ENCODE measurements around the gene DNAH1. TPM values are rescaled to one million over a fixed set of nuclear protein-coding genes. Genes with fewer than 3 reads are reported as not detected.

DNAH1 gene
- total RNA-seq, 1 experiment from 2014 or later = 1.0 TPM

GRCh38 chr3:52305926-52306325 is 10.2 kb upstream of the DNAH1 start:
- DNase-seq (ENCODE audit: low read depth) = no peak
- in situ Hi-C loops (cut with HindIII; ENCODE audit: low pct_unique_long_range_greater_than_20kb, low sequenced_read_pairs) = no loop called here

- no peak for DNase-seq (ENCODE audit: low read depth)
- in situ Hi-C loops (cut with HindIII; ENCODE audit: low pct_unique_long_range_greater_than_20kb, low sequenced_read_pairs) = no loop called here
Observed at GRCh38 chr3:52306978-52307377, 9.1 kb upstream of the DNAH1 start.

GRCh38 chr3:52308308-52308707 is 7.8 kb upstream of the DNAH1 start:
- in situ Hi-C loops (cut with HindIII; ENCODE audit: low pct_unique_long_range_greater_than_20kb, low sequenced_read_pairs) = no loop called here
- no peak for DNase-seq (ENCODE audit: low read depth)

- in situ Hi-C loops (cut with HindIII; ENCODE audit: low pct_unique_long_range_greater_than_20kb, low sequenced_read_pairs) = no loop called here
- DNase-seq (ENCODE audit: low read depth) = no peak
Observed at GRCh38 chr3:52310861-52311575, 5.1 kb upstream of the DNAH1 start.

GRCh38 chr3:52311576-52312119 is 4.5 kb upstream of the DNAH1 start:
- in situ Hi-C loops (cut with HindIII; ENCODE audit: low pct_unique_long_range_greater_than_20kb, low sequenced_read_pairs) = no loop called here

GRCh38 chr3:52313188-52313773 is 2.8 kb upstream of the DNAH1 start:
- DNase-seq (ENCODE audit: low read depth) = no peak
- in situ Hi-C loops (cut with HindIII; ENCODE audit: low pct_unique_long_range_greater_than_20kb, low sequenced_read_pairs) = no loop called here

More at GRCh38 chr3:52311576-52312119, 4.5 kb upstream of the DNAH1 start:
- no peak for DNase-seq (ENCODE audit: low read depth)

- in situ Hi-C loops (cut with HindIII; ENCODE audit: low pct_unique_long_range_greater_than_20kb, low sequenced_read_pairs) = no loop called here
- peak; percentile 56 for DNase-seq (ENCODE audit: low read depth)
Observed at GRCh38 chr3:52313774-52314188, 2.3 kb upstream of the DNAH1 start.

GRCh38 chr3:52314489-52314888 is 1.6 kb upstream of the DNAH1 start:
- DNase-seq (ENCODE audit: low read depth) = no peak
- in situ Hi-C loops (cut with HindIII; ENCODE audit: low pct_unique_long_range_greater_than_20kb, low sequenced_read_pairs) = no loop called here

- DNase-seq (ENCODE audit: low read depth) = no peak
- in situ Hi-C loops (cut with HindIII; ENCODE audit: low pct_unique_long_range_greater_than_20kb, low sequenced_read_pairs) = no loop called here
Observed at GRCh38 chr3:52315006-52315405, 1.1 kb upstream of the DNAH1 start.

- in situ Hi-C loops (cut with HindIII; ENCODE audit: low pct_unique_long_range_greater_than_20kb, low sequenced_read_pairs) = no loop called here
- DNase-seq (ENCODE audit: low read depth) = no peak
Observed at GRCh38 chr3:52317208-52318000, 1.3 kb downstream of the DNAH1 start.

GRCh38 chr3:52318186-52318816 is 2.2 kb downstream of the DNAH1 start:
- no peak for DNase-seq (ENCODE audit: low read depth)
- in situ Hi-C loops (cut with HindIII; ENCODE audit: low pct_unique_long_range_greater_than_20kb, low sequenced_read_pairs) = no loop called here

GRCh38 chr3:52319921-52320595 is 3.9 kb downstream of the DNAH1 start:
- in situ Hi-C loops (cut with HindIII; ENCODE audit: low pct_unique_long_range_greater_than_20kb, low sequenced_read_pairs) = no loop called here
- no peak for DNase-seq (ENCODE audit: low read depth)

GRCh38 chr3:52321481-52321880 is 5.4 kb downstream of the DNAH1 start:
- DNase-seq (ENCODE audit: low read depth) = no peak
- in situ Hi-C loops (cut with HindIII; ENCODE audit: low pct_unique_long_range_greater_than_20kb, low sequenced_read_pairs) = no loop called here

- in situ Hi-C loops (cut with HindIII; ENCODE audit: low pct_unique_long_range_greater_than_20kb, low sequenced_read_pairs) = no loop called here
- no peak for DNase-seq (ENCODE audit: low read depth)
Observed at GRCh38 chr3:52322466-52322865, 6.3 kb downstream of the DNAH1 start.

GRCh38 chr3:52323526-52324295 is 7.6 kb downstream of the DNAH1 start:
- in situ Hi-C loops (cut with HindIII; ENCODE audit: low pct_unique_long_range_greater_than_20kb, low sequenced_read_pairs) = no loop called here
- no peak for DNase-seq (ENCODE audit: low read depth)

- DNase-seq (ENCODE audit: low read depth) = no peak
- in situ Hi-C loops (cut with HindIII; ENCODE audit: low pct_unique_long_range_greater_than_20kb, low sequenced_read_pairs) = no loop called here
Observed at GRCh38 chr3:52324676-52325075, 8.6 kb downstream of the DNAH1 start.

- no peak for DNase-seq (ENCODE audit: low read depth)
- in situ Hi-C loops (cut with HindIII; ENCODE audit: low pct_unique_long_range_greater_than_20kb, low sequenced_read_pairs) = no loop called here
Observed at GRCh38 chr3:52325686-52326085, 9.6 kb downstream of the DNAH1 start.
